Neural crest cell (in vitro differentiated cells): ENCODE results near the gene ARHGAP28. TPM values are rescaled to one million over a fixed set of nuclear protein-coding genes. Genes with fewer than 3 reads are reported as not detected.

Experiments
- DNase-seq: peaks from one replicate; pipeline ENCODE4 v3.0.0; 2021; ENCODE audit warnings: low read depth, mixed read lengths, low spot score
- H3K27ac Mint-ChIP-seq: one replicate; pipeline ENCODE4 v1.8.0; 2021; ENCODE audit warnings: mild to moderate bottlenecking, mixed read lengths; ENCODE audit not compliant: unreplicated experiment
- H3K27me3 Mint-ChIP-seq: 2 replicates; pipeline ENCODE4 v1.8.0; 2021; ENCODE audit warnings: low read depth, mild to moderate bottlenecking, mixed read lengths
- H3K36me3 Mint-ChIP-seq: 2 replicates; pipeline ENCODE4 v1.8.0; 2021; ENCODE audit warnings: low read depth, mild to moderate bottlenecking, mixed read lengths
- H3K4me1 Mint-ChIP-seq: 2 replicates; pipeline ENCODE4 v1.8.0; 2021; ENCODE audit warnings: mixed read lengths
- H3K4me3 Mint-ChIP-seq: one replicate; pipeline ENCODE4 v1.8.0; 2021; ENCODE audit warnings: mild to moderate bottlenecking, mixed read lengths
- H3K9me3 Mint-ChIP-seq: 2 replicates; pipeline ENCODE4 v1.8.0; 2021; ENCODE audit warnings: mixed read lengths
- CTCF ChIP-seq: fragments of 200-600 bp; sonication (generic); conservative IDR thresholded peaks from 2 replicates; pipeline ENCODE4 v1.5.0; 2021; ENCODE audit warnings: antibody characterized with exemption, mild to moderate bottlenecking
- total RNA-seq: library from RNA; stranded (reverse); gene quantifications from 2 replicates; pipeline ENCODE4 v1.2.1, GENCODE V29; 2021

Gene ARHGAP28
- total RNA-seq, 1 donor from 2014 or later, result 20.2 TPM

DNA sequence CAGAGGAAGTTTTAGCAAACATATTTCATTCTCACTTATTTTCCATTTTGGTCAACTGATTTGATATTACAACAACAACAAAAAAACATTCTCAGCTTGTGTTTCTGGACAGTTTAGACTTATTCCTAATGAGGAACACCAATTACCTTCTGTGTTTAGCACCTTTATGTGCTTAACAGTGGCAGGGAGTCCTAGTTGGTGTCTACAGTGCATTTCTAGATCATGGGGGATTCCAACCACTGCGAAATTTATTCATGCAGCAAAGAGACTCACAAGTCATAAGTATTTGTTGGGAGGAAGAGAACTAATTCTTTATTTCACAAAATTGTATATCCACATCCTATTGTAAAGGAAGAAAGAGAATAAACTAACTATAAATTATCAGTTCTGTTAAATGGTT is 4.2 kb downstream of the ARHGAP28 start:
- peaks cover 55% of the 10 kb centered on the region for H3K4me1 Mint-ChIP-seq
- no peaks in the 10 kb centered on the region for H3K27me3 Mint-ChIP-seq
- H3K4me3 Mint-ChIP-seq, result no peak overlapping the region
- DNase-seq, result no peak
- peak overlapping the region; percentile 46 for H3K27ac Mint-ChIP-seq
- TF ChIP-seq CTCF, result no peak
- H3K9me3 Mint-ChIP-seq, result no peaks in the 10 kb centered on the region
- H3K36me3 Mint-ChIP-seq, result no peaks in the 10 kb centered on the region

- H3K4me1 Mint-ChIP-seq, result peaks cover 51% of the 10 kb centered on the region
- no peak for DNase-seq
- no peak for TF ChIP-seq CTCF
- no peak overlapping the region for H3K27ac Mint-ChIP-seq
- peak overlapping the region; percentile 7 for H3K4me3 Mint-ChIP-seq
- H3K9me3 Mint-ChIP-seq, result no peaks in the 10 kb centered on the region
- H3K27me3 Mint-ChIP-seq, result no peaks in the 10 kb centered on the region
- H3K36me3 Mint-ChIP-seq, result no peaks in the 10 kb centered on the region
Measured at GRCh38 chr18:6734726-6735430, 5.4 kb downstream of the ARHGAP28 start.

DNA sequence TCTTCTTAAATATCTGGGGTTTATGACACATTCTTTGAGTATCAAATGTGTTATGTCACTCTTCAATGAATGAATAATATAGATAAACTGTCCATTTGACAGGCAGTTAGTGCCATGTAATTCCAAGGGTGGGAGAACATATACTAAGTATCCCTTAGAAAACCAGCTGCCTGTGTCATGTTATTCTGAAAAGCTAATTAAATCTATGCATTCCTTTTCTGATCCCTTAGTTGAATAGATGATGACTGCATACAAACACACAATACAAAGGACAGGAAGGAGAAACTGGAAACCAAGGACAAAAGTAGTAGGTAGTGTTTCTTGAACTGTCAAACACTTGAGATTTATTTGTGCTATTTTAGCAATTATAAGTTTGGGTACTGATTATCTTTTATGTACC is 8.3 kb downstream of the ARHGAP28 start:
- no peak for TF ChIP-seq CTCF
- Mint-ChIP-seq H3K4me1 (peaks cover 39% of the 10 kb centered on the region), H3K9me3 (no peaks in the 10 kb centered on the region), H3K36me3 (peaks cover 8% of the 10 kb centered on the region), H3K27ac (no peak overlapping the region), H3K4me3 (no peak overlapping the region), H3K27me3 (no peaks in the 10 kb centered on the region)
- DNase-seq, result no peak

- no peak for TF ChIP-seq CTCF
- Mint-ChIP-seq H3K4me1 (peaks cover 38% of the 10 kb centered on the region), H3K27ac (no peak overlapping the region), H3K36me3 (peaks cover 8% of the 10 kb centered on the region), H3K4me3 (no peak overlapping the region), H3K27me3 (no peaks in the 10 kb centered on the region), H3K9me3 (no peaks in the 10 kb centered on the region)
- no peak for DNase-seq
Measured at GRCh38 chr18:6738622-6739021, 9.1 kb downstream of the ARHGAP28 start.

DNA sequence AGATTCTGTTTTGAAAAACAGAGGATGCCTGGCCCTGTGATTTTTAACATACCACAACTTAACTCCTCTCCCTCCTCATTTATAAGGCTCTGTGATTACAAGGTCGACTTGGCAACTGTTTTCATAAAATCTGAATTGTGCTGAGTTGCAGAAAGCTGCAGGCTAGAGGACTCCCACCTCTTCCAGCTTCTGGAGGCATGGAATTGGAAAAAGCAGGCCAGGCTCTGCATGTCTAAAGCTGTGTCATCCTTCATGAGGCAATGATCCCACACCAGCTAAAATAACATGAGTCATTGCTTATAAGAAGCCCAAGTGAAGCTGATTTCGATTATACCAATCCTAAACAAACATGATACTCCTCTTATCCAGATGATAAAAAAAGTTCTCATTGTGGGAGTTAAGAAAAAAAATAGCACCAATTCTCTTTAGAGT is 11.7 kb downstream of the ARHGAP28 start:
- peak overlapping the region; percentile 8 for H3K27ac Mint-ChIP-seq
- no peaks in the 10 kb centered on the region for H3K9me3 Mint-ChIP-seq

More for the DNA sequence above, 11.7 kb downstream of the ARHGAP28 start:
- H3K4me1 Mint-ChIP-seq, result peaks cover 22% of the 10 kb centered on the region
- H3K27me3 Mint-ChIP-seq, result no peaks in the 10 kb centered on the region
- H3K4me3 Mint-ChIP-seq, result no peak overlapping the region
- no peak for DNase-seq
- no peak for TF ChIP-seq CTCF
- peaks cover 8% of the 10 kb centered on the region for H3K36me3 Mint-ChIP-seq
